ENCODE data around the gene AGMO. TPM values are rescaled to one million over a fixed set of nuclear protein-coding genes. Genes with fewer than 3 reads are reported as not detected.

Gene AGMO
- polyA plus RNA-seq, 4 donors: 2.5 to 23.0 (median 9.9) TPM

DNA sequence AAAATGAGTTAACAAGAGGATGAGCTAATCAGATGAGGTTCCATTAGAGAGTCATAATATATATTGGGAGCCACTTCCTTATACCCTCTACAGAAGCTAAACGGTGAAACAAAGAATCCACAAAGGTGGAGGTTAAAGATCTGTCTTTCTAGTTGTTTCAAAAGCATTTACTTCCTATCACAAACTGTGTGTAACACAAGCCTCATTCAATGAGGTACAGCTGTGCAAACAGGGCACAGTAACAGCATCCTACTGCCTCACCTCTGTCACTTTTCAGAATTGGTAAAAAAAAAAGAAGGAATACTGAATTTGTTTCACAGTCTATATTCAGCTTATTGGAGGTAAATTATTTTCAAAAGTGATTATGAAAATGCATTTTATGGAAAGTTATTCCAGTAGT is 128.7 kb downstream of the AGMO start:
- Histone ChIP-seq H3K27me3 (ENCODE audit: control insufficient read depth in 3 of 3, insufficient read depth in 3 of 3, low read length in 3 of 3) (no peaks in the 10 kb centered on the region), H3K4me1 (ENCODE audit: control insufficient read depth in 3 of 3, insufficient read depth in 2 of 3, low read depth in 1 of 3, low read length in 2 of 3) (no peaks in the 10 kb centered on the region), H3K4me3 (ENCODE audit: low read depth in 1 of 3, low read length in 3 of 3) (no peak overlapping the region), H3K9me3 (ENCODE audit: control insufficient read depth in 2 of 2, insufficient read depth in 1 of 2, low read depth in 1 of 2, low read length in 1 of 2) (no peaks in the 10 kb centered on the region), H3K27ac (ENCODE audit: low read depth in 1 of 3, low read length in 2 of 3) (no peak overlapping the region), H3K36me3 (ENCODE audit: control insufficient read depth in 3 of 3, insufficient read depth in 2 of 3, low read depth in 1 of 3, low read length in 3 of 3) (no peaks in the 10 kb centered on the region)
- 2 to 39% (median 29%) methylated on average over 1 of the region's 1 CpG for WGBS, 3 donors
- FAIRE-seq (no peak), DNase-seq (no peak)

GRCh38 chr7:15430911-15431310 is 130.9 kb downstream of the AGMO start:
- no peak overlapping the region for H3K27ac ChIP-seq (ENCODE audit: low read depth in 1 of 3, low read length in 2 of 3)
- no peak for DNase-seq
- FAIRE-seq: no peak
- H3K9me3 ChIP-seq (ENCODE audit: control insufficient read depth in 2 of 2, insufficient read depth in 1 of 2, low read depth in 1 of 2, low read length in 1 of 2): no peaks in the 10 kb centered on the region
- no peaks in the 10 kb centered on the region for H3K36me3 ChIP-seq (ENCODE audit: control insufficient read depth in 3 of 3, insufficient read depth in 2 of 3, low read depth in 1 of 3, low read length in 3 of 3)
- H3K27me3 ChIP-seq (ENCODE audit: control insufficient read depth in 3 of 3, insufficient read depth in 3 of 3, low read length in 3 of 3): no peaks in the 10 kb centered on the region
- 84 to 95% (median 93%) methylated on average over 1 of the region's 1 CpG for WGBS, 3 donors
- H3K4me1 ChIP-seq (ENCODE audit: control insufficient read depth in 3 of 3, insufficient read depth in 2 of 3, low read depth in 1 of 3, low read length in 2 of 3): no peaks in the 10 kb centered on the region
- no peak overlapping the region for H3K4me3 ChIP-seq (ENCODE audit: low read depth in 1 of 3, low read length in 3 of 3)

- no peak for FAIRE-seq
- no peaks in the 10 kb centered on the region for H3K36me3 ChIP-seq (ENCODE audit: control insufficient read depth in 3 of 3, insufficient read depth in 2 of 3, low read depth in 1 of 3, low read length in 3 of 3)
- H3K27ac ChIP-seq (ENCODE audit: low read depth in 1 of 3, low read length in 2 of 3): no peak overlapping the region
- 91 to 94% (median 94%) methylated on average over 2 of the region's 2 CpGs for WGBS, 3 donors
- H3K9me3 ChIP-seq (ENCODE audit: control insufficient read depth in 2 of 2, insufficient read depth in 1 of 2, low read depth in 1 of 2, low read length in 1 of 2): no peaks in the 10 kb centered on the region
- no peaks in the 10 kb centered on the region for H3K4me1 ChIP-seq (ENCODE audit: control insufficient read depth in 3 of 3, insufficient read depth in 2 of 3, low read depth in 1 of 3, low read length in 2 of 3)
- H3K27me3 ChIP-seq (ENCODE audit: control insufficient read depth in 3 of 3, insufficient read depth in 3 of 3, low read length in 3 of 3): no peaks in the 10 kb centered on the region
- no peak for DNase-seq
- no peak overlapping the region for H3K4me3 ChIP-seq (ENCODE audit: low read depth in 1 of 3, low read length in 3 of 3)
Measured at GRCh38 chr7:15430191-15430590, 131.6 kb downstream of the AGMO start.

GRCh38 chr7:15424468-15424867 is 137.3 kb downstream of the AGMO start:
- 70 to 90% (median 79%) methylated on average over 2 of the region's 2 CpGs for WGBS, 3 donors
- Histone ChIP-seq H3K36me3 (ENCODE audit: control insufficient read depth in 3 of 3, insufficient read depth in 2 of 3, low read depth in 1 of 3, low read length in 3 of 3) (no peaks in the 10 kb centered on the region), H3K27ac (ENCODE audit: low read depth in 1 of 3, low read length in 2 of 3) (no peak overlapping the region), H3K4me3 (ENCODE audit: low read depth in 1 of 3, low read length in 3 of 3) (no peak overlapping the region), H3K9me3 (ENCODE audit: control insufficient read depth in 2 of 2, insufficient read depth in 1 of 2, low read depth in 1 of 2, low read length in 1 of 2) (no peaks in the 10 kb centered on the region), H3K4me1 (ENCODE audit: control insufficient read depth in 3 of 3, insufficient read depth in 2 of 3, low read depth in 1 of 3, low read length in 2 of 3) (no peaks in the 10 kb centered on the region), H3K27me3 (ENCODE audit: control insufficient read depth in 3 of 3, insufficient read depth in 3 of 3, low read length in 3 of 3) (no peaks in the 10 kb centered on the region)
- no peak for FAIRE-seq
- no peak for DNase-seq

GRCh38 chr7:15419596-15419995 is 142.2 kb downstream of the AGMO start:
- FAIRE-seq (no peak), DNase-seq (no peak)
- H3K9me3 ChIP-seq (ENCODE audit: control insufficient read depth in 2 of 2, insufficient read depth in 1 of 2, low read depth in 1 of 2, low read length in 1 of 2): peaks cover 0 to 4% of the 10 kb centered on the region in 2 donors
- H3K36me3 ChIP-seq (ENCODE audit: control insufficient read depth in 3 of 3, insufficient read depth in 2 of 3, low read depth in 1 of 3, low read length in 3 of 3): no peaks in the 10 kb centered on the region
- no peaks in the 10 kb centered on the region for H3K4me1 ChIP-seq (ENCODE audit: control insufficient read depth in 3 of 3, insufficient read depth in 2 of 3, low read depth in 1 of 3, low read length in 2 of 3)
- H3K4me3 ChIP-seq (ENCODE audit: low read depth in 1 of 3, low read length in 3 of 3): no peak overlapping the region
- no peaks in the 10 kb centered on the region for H3K27me3 ChIP-seq (ENCODE audit: control insufficient read depth in 3 of 3, insufficient read depth in 3 of 3, low read length in 3 of 3)
- WGBS, 3 donors: 69 to 70% (median 69%) methylated on average over 2 of the region's 2 CpGs
- H3K27ac ChIP-seq (ENCODE audit: low read depth in 1 of 3, low read length in 2 of 3): no peak overlapping the region

GRCh38 chr7:15418264-15418663 is 143.6 kb downstream of the AGMO start:
- peaks cover 0 to 4% of the 10 kb centered on the region in 2 donors for H3K9me3 ChIP-seq (ENCODE audit: control insufficient read depth in 2 of 2, insufficient read depth in 1 of 2, low read depth in 1 of 2, low read length in 1 of 2)
- H3K4me1 ChIP-seq (ENCODE audit: control insufficient read depth in 3 of 3, insufficient read depth in 2 of 3, low read depth in 1 of 3, low read length in 2 of 3): no peaks in the 10 kb centered on the region
- no peaks in the 10 kb centered on the region for H3K27me3 ChIP-seq (ENCODE audit: control insufficient read depth in 3 of 3, insufficient read depth in 3 of 3, low read length in 3 of 3)
- no peak overlapping the region for H3K4me3 ChIP-seq (ENCODE audit: low read depth in 1 of 3, low read length in 3 of 3)
- FAIRE-seq: no peak
- H3K27ac ChIP-seq (ENCODE audit: low read depth in 1 of 3, low read length in 2 of 3): no peak overlapping the region
- 53 to 61% (median 60%) methylated on average over 1 of the region's 1 CpG for WGBS, 3 donors
- no peaks in the 10 kb centered on the region for H3K36me3 ChIP-seq (ENCODE audit: control insufficient read depth in 3 of 3, insufficient read depth in 2 of 3, low read depth in 1 of 3, low read length in 3 of 3)
- DNase-seq: no peak

DNA sequence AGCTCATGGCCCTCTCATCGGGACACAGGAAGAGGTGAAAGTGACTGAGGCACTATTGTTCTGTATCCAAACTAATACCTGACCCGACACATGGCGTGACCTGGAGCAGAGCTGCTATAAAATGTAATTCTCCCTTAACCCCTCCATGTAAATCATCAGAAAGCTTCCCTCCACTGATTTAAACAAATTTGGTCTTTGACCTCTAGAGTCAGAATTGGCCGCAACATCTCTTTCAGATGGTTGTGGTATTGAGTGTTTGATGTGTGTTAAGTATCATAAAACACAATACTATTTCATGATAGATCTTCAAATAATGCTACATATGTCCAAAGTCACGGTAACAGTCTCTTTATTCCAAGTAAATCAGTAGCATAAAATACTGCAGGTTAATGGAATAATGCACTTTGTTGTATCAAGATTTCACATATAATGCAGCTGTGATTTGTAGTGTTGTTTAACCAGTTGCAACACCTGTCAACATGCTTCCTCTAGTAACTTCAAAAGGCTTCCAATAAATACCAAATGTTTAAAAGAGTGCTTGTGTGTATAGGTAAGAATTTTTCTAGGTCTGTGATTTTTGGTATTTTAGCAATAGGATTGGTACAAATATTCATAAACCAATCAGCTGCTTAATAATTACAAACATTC is 144.3 kb downstream of the AGMO start:
- H3K36me3 ChIP-seq (ENCODE audit: control insufficient read depth in 3 of 3, insufficient read depth in 2 of 3, low read depth in 1 of 3, low read length in 3 of 3): no peaks in the 10 kb centered on the region
- no peaks in the 10 kb centered on the region for H3K4me1 ChIP-seq (ENCODE audit: control insufficient read depth in 3 of 3, insufficient read depth in 2 of 3, low read depth in 1 of 3, low read length in 2 of 3)
- peaks cover 0 to 4% of the 10 kb centered on the region in 2 donors for H3K9me3 ChIP-seq (ENCODE audit: control insufficient read depth in 2 of 2, insufficient read depth in 1 of 2, low read depth in 1 of 2, low read length in 1 of 2)
- H3K27ac ChIP-seq (ENCODE audit: low read depth in 1 of 3, low read length in 2 of 3): no peak overlapping the region
- DNase-seq (no peak), FAIRE-seq (no peak)
- WGBS, 3 donors: 89 to 94% (median 94%) methylated on average over 5 of the region's 5 CpGs
- H3K27me3 ChIP-seq (ENCODE audit: control insufficient read depth in 3 of 3, insufficient read depth in 3 of 3, low read length in 3 of 3): no peaks in the 10 kb centered on the region
- H3K4me3 ChIP-seq (ENCODE audit: low read depth in 1 of 3, low read length in 3 of 3): no peak overlapping the region

DNA sequence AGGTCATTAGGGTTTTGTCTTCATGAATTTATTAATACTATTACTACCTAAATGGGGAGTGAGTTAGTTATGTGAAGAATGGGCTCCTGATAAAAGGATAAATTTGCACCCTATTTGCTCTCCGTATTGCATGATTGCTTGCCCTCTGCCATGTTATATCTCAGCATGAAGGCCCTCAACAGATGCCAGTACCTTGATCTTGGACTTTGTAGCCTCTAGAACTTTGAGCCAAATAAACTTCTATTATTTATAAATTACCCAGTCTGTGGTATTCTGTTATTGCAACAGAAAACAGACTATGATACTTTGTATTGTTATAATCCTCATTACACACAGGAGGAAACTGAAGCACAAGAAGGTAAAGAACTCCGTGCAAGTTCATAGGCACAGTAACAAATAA is 150.8 kb downstream of the AGMO start:
- WGBS, 3 donors: 67 to 82% (median 76%) methylated on average over 2 of the region's 2 CpGs
- Histone ChIP-seq H3K27me3 (ENCODE audit: control insufficient read depth in 3 of 3, insufficient read depth in 3 of 3, low read length in 3 of 3) (no peaks in the 10 kb centered on the region), H3K27ac (ENCODE audit: low read depth in 1 of 3, low read length in 2 of 3) (no peak overlapping the region), H3K4me3 (ENCODE audit: low read depth in 1 of 3, low read length in 3 of 3) (no peak overlapping the region), H3K9me3 (ENCODE audit: control insufficient read depth in 2 of 2, insufficient read depth in 1 of 2, low read depth in 1 of 2, low read length in 1 of 2) (peaks cover 0 to 4% of the 10 kb centered on the region in 2 donors), H3K36me3 (ENCODE audit: control insufficient read depth in 3 of 3, insufficient read depth in 2 of 3, low read depth in 1 of 3, low read length in 3 of 3) (no peaks in the 10 kb centered on the region), H3K4me1 (ENCODE audit: control insufficient read depth in 3 of 3, insufficient read depth in 2 of 3, low read depth in 1 of 3, low read length in 2 of 3) (no peaks in the 10 kb centered on the region)
- no peak for FAIRE-seq
- DNase-seq: no peak

DNA sequence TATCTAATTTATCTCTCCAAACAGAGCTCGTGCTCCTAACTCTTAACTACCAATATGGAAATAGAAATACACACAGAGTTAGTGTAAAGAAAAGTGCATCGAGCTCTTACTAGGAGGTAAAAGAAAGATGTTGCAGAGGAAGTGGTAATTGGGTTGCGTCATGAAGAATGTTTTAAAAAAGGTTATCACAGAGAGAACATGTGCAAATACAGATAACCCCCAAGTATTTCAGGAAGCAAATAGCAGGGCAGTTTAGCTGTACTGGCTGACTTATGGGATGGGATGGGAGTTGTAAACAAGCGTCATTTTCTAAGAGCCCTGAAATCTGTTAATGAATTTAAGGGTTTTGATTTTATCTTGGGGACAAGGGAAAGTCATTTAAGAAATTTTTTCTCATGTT is 153.9 kb downstream of the AGMO start:
- 25 to 41% (median 29%) methylated on average over 4 of the region's 4 CpGs for WGBS, 3 donors
- DNase-seq: no peak
- H3K4me1 ChIP-seq (ENCODE audit: control insufficient read depth in 3 of 3, insufficient read depth in 2 of 3, low read depth in 1 of 3, low read length in 2 of 3): no peaks in the 10 kb centered on the region
- H3K27me3 ChIP-seq (ENCODE audit: control insufficient read depth in 3 of 3, insufficient read depth in 3 of 3, low read length in 3 of 3): no peaks in the 10 kb centered on the region
- no peaks in the 10 kb centered on the region for H3K36me3 ChIP-seq (ENCODE audit: control insufficient read depth in 3 of 3, insufficient read depth in 2 of 3, low read depth in 1 of 3, low read length in 3 of 3)
- H3K27ac ChIP-seq (ENCODE audit: low read depth in 1 of 3, low read length in 2 of 3): no peak overlapping the region
- no peaks in the 10 kb centered on the region for H3K9me3 ChIP-seq (ENCODE audit: control insufficient read depth in 2 of 2, insufficient read depth in 1 of 2, low read depth in 1 of 2, low read length in 1 of 2)
- H3K4me3 ChIP-seq (ENCODE audit: low read depth in 1 of 3, low read length in 3 of 3): no peak overlapping the region
- no peak for FAIRE-seq

Data from small intestine (tissue), 7 donors.